GM13977 (cell line): ENCODE data around the gene FMN1.

Source experiments
- DNase-seq: peaks from one replicate; pipeline ENCODE4 v3.0.0; 2012; ENCODE audit warnings: low spot score
- in situ Hi-C: fragments of 300-500 bp; cut with MboI; formaldehyde crosslinking; loops from one replicate; pipeline ENCODE4 v1.12.0; 2022; ENCODE audit warnings: low sequenced_read_pairs, low pct_unique_long_range_greater_than_20kb, mixed read lengths, inconsistent platforms; ENCODE audit not compliant: unreplicated experiment
- TF ChIP-seq, protein P1 (sequence below): IDR thresholded peaks from 2 replicates; pipeline ENCODE4 v1.5.1; 2012; ENCODE audit warnings: mild to moderate bottlenecking, control low read depth; ENCODE audit not compliant: insufficient read depth; ENCODE audit errors: extremely low read depth, missing control alignments

FMN1 gene

DNA sequence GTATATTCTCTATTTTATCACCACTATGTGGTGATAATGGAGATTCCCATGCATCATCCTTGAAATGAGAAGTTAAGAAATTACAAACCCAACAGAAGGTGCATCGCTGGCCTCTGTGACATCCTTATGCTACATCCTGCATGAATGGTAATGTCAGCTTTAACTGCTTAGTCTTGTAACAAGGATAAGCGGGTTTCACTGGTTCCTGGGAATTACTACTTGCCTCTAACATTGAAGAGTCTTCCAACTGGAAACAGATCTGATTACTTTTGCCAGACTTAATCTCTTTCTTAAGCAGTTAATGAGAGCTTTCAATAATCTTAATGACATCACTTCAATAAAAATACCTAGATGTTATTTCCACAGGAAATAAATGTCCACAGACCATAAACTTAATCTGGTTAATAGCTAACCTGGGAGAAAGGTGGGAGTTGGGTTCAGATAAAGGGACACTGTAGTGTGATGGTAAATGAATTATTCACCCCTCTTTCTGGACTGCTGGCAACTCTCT, 44.0 kb downstream of the FMN1 start:
- in situ Hi-C loops = no loop called here
- TF ChIP-seq, protein P1, sequence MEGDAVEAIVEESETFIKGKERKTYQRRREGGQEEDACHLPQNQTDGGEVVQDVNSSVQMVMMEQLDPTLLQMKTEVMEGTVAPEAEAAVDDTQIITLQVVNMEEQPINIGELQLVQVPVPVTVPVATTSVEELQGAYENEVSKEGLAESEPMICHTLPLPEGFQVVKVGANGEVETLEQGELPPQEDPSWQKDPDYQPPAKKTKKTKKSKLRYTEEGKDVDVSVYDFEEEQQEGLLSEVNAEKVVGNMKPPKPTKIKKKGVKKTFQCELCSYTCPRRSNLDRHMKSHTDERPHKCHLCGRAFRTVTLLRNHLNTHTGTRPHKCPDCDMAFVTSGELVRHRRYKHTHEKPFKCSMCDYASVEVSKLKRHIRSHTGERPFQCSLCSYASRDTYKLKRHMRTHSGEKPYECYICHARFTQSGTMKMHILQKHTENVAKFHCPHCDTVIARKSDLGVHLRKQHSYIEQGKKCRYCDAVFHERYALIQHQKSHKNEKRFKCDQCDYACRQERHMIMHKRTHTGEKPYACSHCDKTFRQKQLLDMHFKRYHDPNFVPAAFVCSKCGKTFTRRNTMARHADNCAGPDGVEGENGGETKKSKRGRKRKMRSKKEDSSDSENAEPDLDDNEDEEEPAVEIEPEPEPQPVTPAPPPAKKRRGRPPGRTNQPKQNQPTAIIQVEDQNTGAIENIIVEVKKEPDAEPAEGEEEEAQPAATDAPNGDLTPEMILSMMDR = no peak
- no peak for DNase-seq

- TF ChIP-seq, protein P1 = no peak
- in situ Hi-C loops = no loop called here
- DNase-seq = no peak
These were observed 44.6 kb downstream of the FMN1 start for GRCh38 chr15:33149919-33150318.

DNA sequence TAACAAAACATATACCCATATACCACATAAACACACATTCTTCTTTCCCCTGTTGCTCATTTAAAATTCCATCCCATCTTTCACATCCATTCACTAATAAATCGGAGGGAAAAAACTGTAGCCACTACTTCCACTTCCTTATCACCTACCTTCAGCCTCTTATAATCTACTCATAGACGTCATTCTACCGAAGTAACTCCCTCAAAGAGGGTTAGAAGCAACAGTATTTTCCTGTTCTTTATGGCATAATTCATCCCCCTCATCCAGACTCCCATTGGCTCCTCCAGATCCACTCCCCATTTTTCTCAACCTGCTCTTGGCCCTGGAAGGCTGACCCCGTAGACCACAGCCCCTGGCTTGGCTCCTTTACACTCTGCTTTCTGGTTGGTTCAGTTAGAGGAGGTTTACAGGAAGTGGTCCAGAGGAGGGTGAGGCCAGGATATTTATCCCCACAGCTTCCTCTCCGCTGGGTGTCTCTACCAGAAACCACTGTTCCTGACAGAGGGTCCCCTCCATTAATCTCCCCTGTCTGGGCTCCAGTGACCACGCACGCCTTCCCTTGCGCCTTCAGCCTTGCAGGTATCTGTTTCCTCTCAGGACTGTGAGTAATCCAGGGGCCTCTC, 46.3 kb downstream of the FMN1 start:
- TF ChIP-seq, protein P1 = no peak
- DNase-seq = no peak
- in situ Hi-C loops = no loop called here

- no peak for DNase-seq
- in situ Hi-C loops = no loop called here
- TF ChIP-seq, protein P1 = no peak
These were observed 48.5 kb downstream of the FMN1 start for GRCh38 chr15:33146051-33146450.

- no peak for DNase-seq
- in situ Hi-C loops = no loop called here
- TF ChIP-seq, protein P1 = no peak
These were observed 49.1 kb downstream of the FMN1 start for GRCh38 chr15:33145447-33145846.

GRCh38 chr15:33142708-33143107, 51.8 kb downstream of the FMN1 start:
- DNase-seq = no peak
- in situ Hi-C loops = no loop called here
- TF ChIP-seq, protein P1 = no peak
